Measurements from ENCODE around the gene VAV3. TPM values are rescaled to one million over a fixed set of nuclear protein-coding genes. Genes with fewer than 3 reads are reported as not detected.

VAV3 gene
- total RNA-seq, 2 experiments from 2014 or later = 5.3 to 6.2 TPM

DNA sequence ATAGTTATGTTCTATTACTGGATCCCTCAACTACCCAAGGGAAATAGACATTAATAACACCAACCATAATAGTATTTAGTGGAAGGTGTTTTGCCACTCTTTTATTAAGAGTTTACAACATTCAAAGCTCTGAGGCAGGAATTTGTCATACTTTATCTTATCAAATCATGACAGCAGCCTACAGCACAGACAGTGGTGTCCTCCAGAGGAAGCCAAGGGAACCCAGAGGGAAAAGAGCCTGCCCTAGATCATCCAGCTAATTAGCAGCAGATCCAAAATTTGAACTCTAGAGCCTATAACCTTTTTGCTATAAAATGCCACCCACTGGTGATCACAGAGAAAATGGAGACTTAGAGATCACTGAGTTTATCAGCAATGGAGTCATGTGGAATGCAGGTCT lies 18.2 kb downstream of the VAV3 start:
- ChIA-PET POLR2A (interaction anchor here (0.9 kb wide), 1 partner anchor 17 kb away, joined by 3 read pairs; no protein-coding TSS in a partner anchor), CTCF (interaction anchor here (1.0 to 2.3 kb wide), 2 partner anchors 17 to 164 kb away, joined by 3 to 7 read pairs; no protein-coding TSS in a partner anchor)
- Mint-ChIP-seq H3K36me3 (ENCODE audit: low read depth) (peaks cover 1% of the 10 kb centered on the region), H3K9me3 (no peaks in the 10 kb centered on the region), H3K27me3 (no peaks in the 10 kb centered on the region), H3K4me1 (ENCODE audit: low read depth) (peaks cover 44% of the 10 kb centered on the region), H3K4me3 (no peak overlapping the region), H3K27ac (no peak overlapping the region)
- no peak for TF ChIP-seq CTCF (IDR thresholded peaks at IDR 0.05)
- DNase-seq (no peak), ATAC-seq (no peak)
- intact Hi-C loops (cut with micrococcal nuclease) = no loop called here

- ChIA-PET POLR2A (interaction anchor here (0.6 to 1.2 kb wide), 2 partner anchors 12 to 20 kb away, joined by 3 read pairs; no protein-coding TSS in a partner anchor), CTCF (no interaction called here)
- DNase-seq = no peak
- peak overlapping the region; percentile 49 for H3K27ac Mint-ChIP-seq
- ATAC-seq = peak; percentile 39
- no peak overlapping the region for H3K4me3 Mint-ChIP-seq
- H3K36me3 Mint-ChIP-seq (ENCODE audit: low read depth) = peaks cover 7% of the 10 kb centered on the region
- H3K27me3 Mint-ChIP-seq = no peaks in the 10 kb centered on the region
- TF ChIP-seq CTCF (IDR thresholded peaks at IDR 0.05) = no peak
- intact Hi-C loops (cut with micrococcal nuclease) = no loop called here
- peaks cover 2% of the 10 kb centered on the region for H3K9me3 Mint-ChIP-seq
- H3K4me1 Mint-ChIP-seq (ENCODE audit: low read depth) = peaks cover 48% of the 10 kb centered on the region
Observed at GRCh38 chr1:107943694-107944093, 21.3 kb downstream of the VAV3 start.

DNA sequence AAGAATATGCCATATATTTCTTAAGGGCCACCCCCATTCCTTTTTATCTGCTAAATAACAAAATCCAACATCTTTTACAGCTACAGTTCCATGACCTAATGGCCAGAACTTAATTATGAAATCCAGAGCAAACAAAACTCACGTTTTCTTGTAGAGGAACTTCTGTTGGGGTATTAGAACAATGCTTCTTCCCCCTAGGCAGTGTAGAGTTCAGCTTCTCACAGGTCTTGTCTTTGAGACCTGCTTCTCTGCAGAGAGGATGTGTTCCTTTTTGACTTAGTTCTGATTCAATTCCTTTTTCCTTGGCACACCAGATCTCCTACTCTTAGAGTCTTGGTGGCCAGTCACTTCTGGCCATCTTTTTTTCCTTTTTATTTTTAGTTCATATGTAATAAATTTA lies 22.2 kb downstream of the VAV3 start:
- no peak for DNase-seq
- H3K27ac Mint-ChIP-seq = no peak overlapping the region
- ChIA-PET POLR2A (no interaction called here), CTCF (no interaction called here)
- H3K4me1 Mint-ChIP-seq (ENCODE audit: low read depth) = peaks cover 49% of the 10 kb centered on the region
- H3K27me3 Mint-ChIP-seq = no peaks in the 10 kb centered on the region
- H3K9me3 Mint-ChIP-seq = peaks cover 2% of the 10 kb centered on the region
- H3K36me3 Mint-ChIP-seq (ENCODE audit: low read depth) = peaks cover 7% of the 10 kb centered on the region
- TF ChIP-seq CTCF (IDR thresholded peaks at IDR 0.05) = no peak
- ATAC-seq = no peak
- H3K4me3 Mint-ChIP-seq = no peak overlapping the region
- intact Hi-C loops (cut with micrococcal nuclease) = no loop called here

- H3K27me3 Mint-ChIP-seq = no peaks in the 10 kb centered on the region
- no peak overlapping the region for H3K4me3 Mint-ChIP-seq
- POLR2A ChIA-PET = interaction anchor here (2.4 kb wide), 1 partner anchor 22 kb away, joined by 7 read pairs; no protein-coding TSS in a partner anchor
- peaks cover 7% of the 10 kb centered on the region for H3K36me3 Mint-ChIP-seq (ENCODE audit: low read depth)
- intact Hi-C loops (cut with micrococcal nuclease) = no loop called here
- peaks cover 60% of the 10 kb centered on the region for H3K4me1 Mint-ChIP-seq (ENCODE audit: low read depth)
- DNase-seq (no peak), ATAC-seq (no peak)
- no peak for TF ChIP-seq CTCF (IDR thresholded peaks at IDR 0.05)
- no peak overlapping the region for H3K27ac Mint-ChIP-seq
- CTCF ChIA-PET = interaction anchor here (1.3 kb wide), 1 partner anchor 15 kb away, joined by 3 read pairs; no protein-coding TSS in a partner anchor
- peaks cover 2% of the 10 kb centered on the region for H3K9me3 Mint-ChIP-seq
Observed at GRCh38 chr1:107941531-107941930, 23.4 kb downstream of the VAV3 start.

GRCh38 chr1:107941123-107941522 lies 23.9 kb downstream of the VAV3 start:
- H3K4me3 Mint-ChIP-seq = no peak overlapping the region
- no peaks in the 10 kb centered on the region for H3K27me3 Mint-ChIP-seq
- H3K36me3 Mint-ChIP-seq (ENCODE audit: low read depth) = peaks cover 7% of the 10 kb centered on the region
- POLR2A ChIA-PET = interaction anchor here (2.4 kb wide), 1 partner anchor 23 kb away, joined by 7 read pairs; no protein-coding TSS in a partner anchor
- H3K4me1 Mint-ChIP-seq (ENCODE audit: low read depth) = peaks cover 63% of the 10 kb centered on the region
- no peak for TF ChIP-seq CTCF (IDR thresholded peaks at IDR 0.05)
- CTCF ChIA-PET = interaction anchor here (1.3 kb wide), 1 partner anchor 15 kb away, joined by 3 read pairs; no protein-coding TSS in a partner anchor
- ATAC-seq = no peak
- intact Hi-C loops (cut with micrococcal nuclease) = no loop called here
- no peak overlapping the region for H3K27ac Mint-ChIP-seq
- peaks cover 2% of the 10 kb centered on the region for H3K9me3 Mint-ChIP-seq
- no peak for DNase-seq
